Measurements from ENCODE around the gene LGALS3BP.
A peak's percentile ranks its signal among the peaks of the same experiment; 100 is the strongest.
"Not testable (repeated sequence)": the region's sequence is repeated elsewhere in the genome, so short reads cannot be mapped to it uniquely, and the experiment has no call there.

LGALS3BP gene
- 35.3 to 52.8 (median 47.3) reads per million in 4 donors for total RNA-seq

GRCh38 chr17:78979780-78980623, at the start of gene LGALS3BP:
Gene LGALS3BP, minus strand, starts transcription at chr17:78979923. Its CDS starts 2,732 bp downstream, at chr17:78977191.
- DNase-seq, result peak in 2 of 5 donors; percentile 20 to 50

GRCh38 chr17:79028496-79029326, 49.0 kb upstream of the LGALS3BP start:
- DNase-seq, result no peak

GRCh38 chr17:79027925-79028491, 48.3 kb upstream of the LGALS3BP start:
- DNase-seq, result no peak

- DNase-seq, result no peak
These were observed 47.7 kb upstream of the LGALS3BP start for GRCh38 chr17:79027274-79027924.

- no peak for DNase-seq
These were observed 46.9 kb upstream of the LGALS3BP start for GRCh38 chr17:79026376-79027273.

- DNase-seq, result no peak
These were observed 45.4 kb upstream of the LGALS3BP start for GRCh38 chr17:79024901-79025737.

GRCh38 chr17:79023886-79024771, 44.4 kb upstream of the LGALS3BP start, which contains the start of gene C1QTNF1:
Gene C1QTNF1, plus strand, starts transcription at chr17:79024169. Its CDS starts 19,800 bp downstream, at chr17:79043969.
- DNase-seq, result peak in 1 of 5 donors; percentile 30

GRCh38 chr17:79023180-79023705, 43.5 kb upstream of the LGALS3BP start:
- DNase-seq, result no peak

GRCh38 chr17:79022507-79022991, 42.8 kb upstream of the LGALS3BP start:
- no peak for DNase-seq

- DNase-seq, result not testable (repeated sequence)
These were observed 42.2 kb upstream of the LGALS3BP start for GRCh38 chr17:79021929-79022328.

GRCh38 chr17:79020631-79021301, 41.0 kb upstream of the LGALS3BP start:
- DNase-seq, result no peak

- DNase-seq, result peak in 3 of 5 donors; percentile 29 to 40 (median 40)
These were observed 40.2 kb upstream of the LGALS3BP start for GRCh38 chr17:79019632-79020584.

- no peak for DNase-seq
These were observed 39.5 kb upstream of the LGALS3BP start for GRCh38 chr17:79019261-79019631.

- no peak for DNase-seq
These were observed 38.6 kb upstream of the LGALS3BP start for GRCh38 chr17:79018370-79018695.

GRCh38 chr17:79017546-79018369, 38.0 kb upstream of the LGALS3BP start:
- no peak for DNase-seq

GRCh38 chr17:79014158-79014758, 34.5 kb upstream of the LGALS3BP start:
- DNase-seq, result no peak
